Cardiac septum (tissue), 1 donor: ENCODE measurements around the gene ERBB3. TPM values are rescaled to one million over a fixed set of nuclear protein-coding genes. Genes with fewer than 3 reads are reported as not detected.
A peak's percentile ranks its signal among the peaks of the same experiment; 100 is the strongest.
"Not testable (repeated sequence)": the region's sequence is repeated elsewhere in the genome, so short reads cannot be mapped to it uniquely, and the experiment has no call there.

Experiments
- DNase-seq: peaks from one replicate; pipeline ENCODE4 v3.0.0-alpha.2; 2020; ENCODE audit warnings: low spot score
- intact Hi-C: fragments of 100-400 bp; cut with DNase I; formaldehyde crosslinking; loops from one replicate; pipeline ENCODE4 v1.14.0; 2022
- total RNA-seq: library from RNA; stranded (reverse); fragmentation: NEBNext Ultra II Directional; extraction: Animal tissue kit (Norgen Biotek cat#: 25700); gene quantifications from one replicate; pipeline ENCODE4 v1.2.1, GENCODE V29; 2021
- donor health status: DM: no; HTN: no; CAD: no.

The ERBB3 gene
- total RNA-seq, 1 donor from 2014 or later: 1.5 TPM

DNA sequence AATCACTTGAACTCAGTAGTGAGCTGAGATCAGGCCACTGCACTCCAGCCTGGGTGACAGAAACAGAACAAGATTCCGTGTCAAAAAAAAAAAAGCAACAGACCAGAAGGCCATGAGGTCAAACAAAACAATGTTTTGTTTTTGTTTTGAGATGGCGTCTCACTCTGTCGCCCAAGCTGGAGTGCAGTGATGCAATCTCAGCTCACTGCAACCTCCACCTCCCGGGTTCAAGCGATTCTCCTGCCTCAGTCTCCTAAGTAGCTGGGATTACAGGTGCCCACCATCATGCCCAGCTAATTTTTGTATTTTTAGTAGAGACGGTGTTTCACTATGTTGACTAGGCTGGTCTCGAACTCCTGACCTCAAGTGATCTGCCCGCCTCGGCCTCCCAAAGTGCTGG is 2.0 kb upstream of the ERBB3 start:
- intact Hi-C loops, DNase-seq: not testable (repeated sequence)

DNA sequence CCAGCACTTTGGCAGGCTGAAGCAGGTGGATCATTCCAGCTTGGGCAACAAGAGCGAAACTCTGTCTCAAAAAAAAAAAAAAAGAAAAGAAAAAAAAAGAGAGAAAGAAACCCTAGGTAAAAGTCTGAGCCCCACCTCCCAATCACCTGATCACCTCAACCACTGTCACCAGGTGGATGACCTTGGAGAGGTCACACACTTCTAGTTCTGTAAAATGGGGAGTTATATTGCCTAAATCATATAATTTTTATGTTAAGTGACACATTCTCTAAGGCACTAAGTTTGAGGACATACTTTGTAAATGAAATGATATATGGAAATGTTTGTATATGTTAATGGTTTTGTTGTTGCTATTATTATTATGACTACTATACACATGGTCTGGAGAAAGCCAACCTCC is 1.5 kb upstream of the ERBB3 start:
- intact Hi-C loops: no loop called here
- no peak for DNase-seq

DNA sequence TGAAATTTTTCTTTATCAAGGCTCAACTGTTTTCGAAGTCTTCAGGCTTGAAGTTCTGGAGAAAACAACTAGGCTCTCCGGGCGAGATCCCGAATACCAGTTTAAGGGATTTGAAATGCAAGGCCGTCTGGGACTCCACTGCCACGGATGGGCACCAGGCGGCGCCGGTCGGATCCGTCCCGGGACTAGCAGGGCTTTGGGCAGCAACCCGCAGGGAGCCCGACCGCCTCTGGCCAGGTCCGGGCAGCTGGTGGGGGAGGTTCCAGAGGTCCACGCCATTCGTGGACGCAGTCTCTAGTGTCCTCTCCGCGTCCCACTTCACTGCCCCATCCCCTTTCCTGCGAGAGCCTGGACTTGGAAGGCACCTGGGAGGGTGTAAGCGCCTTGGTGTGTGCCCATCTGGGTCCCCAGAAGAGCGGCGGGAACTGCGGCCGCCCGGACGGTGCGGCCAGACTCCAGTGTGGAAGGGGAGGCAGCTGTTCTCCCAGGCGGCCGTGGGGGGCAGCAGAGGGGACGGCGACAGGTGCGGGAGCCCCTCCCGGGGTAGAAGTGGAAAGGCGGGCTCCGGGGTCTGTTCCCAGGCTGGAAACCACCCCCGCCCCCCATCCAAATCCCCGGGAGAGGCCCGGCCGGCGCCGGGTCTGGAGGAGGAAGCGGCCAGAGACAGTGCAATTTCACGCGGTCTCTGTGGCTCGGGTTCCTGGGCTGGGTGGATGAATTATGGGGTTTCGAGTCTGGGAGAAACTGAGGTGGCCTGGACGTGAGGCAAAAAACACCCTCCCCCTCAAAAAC is 838 bp upstream of the ERBB3 start:
- intact Hi-C loops: no loop called here
- DNase-seq: peak; percentile 85

GRCh38 chr12:56080556-56081138 is 682 bp downstream of the ERBB3 start:
- intact Hi-C loops: no loop called here
- no peak for DNase-seq

DNA sequence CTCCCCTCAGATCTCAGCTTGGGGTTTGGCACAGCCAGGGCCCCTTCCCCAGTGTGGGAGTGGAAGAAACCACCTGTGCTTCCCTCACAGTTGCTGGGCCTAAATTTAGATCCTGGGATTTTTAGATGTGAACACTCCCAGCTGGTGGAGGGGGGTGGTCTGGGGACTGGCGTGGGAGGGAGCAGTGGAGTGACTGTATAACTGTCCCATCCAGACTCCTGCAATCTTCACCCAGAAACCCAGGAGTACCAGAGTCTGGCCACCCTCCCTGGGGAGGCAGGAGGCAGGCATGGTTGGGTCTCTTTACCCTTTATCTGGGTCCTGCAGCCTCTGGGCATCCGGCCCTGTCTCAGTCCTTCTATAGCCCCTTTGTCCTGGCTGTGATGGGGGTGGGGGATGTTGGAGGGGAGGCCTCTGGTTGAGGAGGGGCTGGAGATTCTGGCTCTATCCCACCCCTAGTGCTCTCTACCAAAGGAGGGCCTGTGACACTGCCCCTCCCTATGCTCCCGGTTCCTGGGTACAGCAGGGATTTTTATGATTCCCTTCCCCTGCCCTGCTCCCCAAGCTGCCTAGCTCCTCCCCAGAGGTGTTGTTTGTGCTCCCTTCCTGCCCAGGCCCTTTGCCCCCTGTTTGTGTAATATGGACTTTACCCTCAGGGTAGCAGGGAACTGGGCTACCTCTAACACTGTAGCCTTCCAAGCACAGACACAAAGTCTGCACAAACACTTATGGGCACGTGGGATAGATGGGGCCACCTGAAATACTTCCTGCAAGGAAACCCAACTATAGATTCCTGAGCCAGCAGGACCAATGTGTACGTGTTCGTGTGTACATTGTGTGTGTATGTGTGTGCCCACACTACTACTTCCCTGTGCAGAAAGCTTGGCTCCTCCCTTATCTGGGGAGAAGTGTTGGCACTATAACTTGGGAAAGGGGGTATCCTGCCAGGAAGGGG is 1.7 kb downstream of the ERBB3 start:
- DNase-seq: no peak
- intact Hi-C loops: no loop called here

DNA sequence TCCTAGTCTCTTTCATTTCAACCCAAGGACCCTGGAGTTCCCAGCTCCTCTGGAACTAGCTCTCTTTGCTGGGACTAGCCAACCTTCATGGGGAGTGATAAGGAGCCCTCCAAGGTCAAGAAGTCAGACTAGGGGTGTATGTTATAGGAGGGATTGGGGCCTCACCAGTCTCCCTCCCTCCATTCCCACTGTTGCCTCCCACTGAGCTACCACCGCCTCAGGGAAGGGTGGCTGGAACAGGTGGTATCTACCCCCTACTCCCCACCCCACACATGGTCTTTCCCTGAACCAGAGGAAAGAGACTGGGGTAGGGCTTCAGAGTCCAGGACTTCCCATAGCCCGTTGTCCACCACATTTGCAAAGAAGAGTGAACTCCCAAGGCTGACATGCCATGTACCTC is 2.4 kb downstream of the ERBB3 start:
- no peak for DNase-seq
- intact Hi-C loops: no loop called here

GRCh38 chr12:56082967-56083366 is 3.0 kb downstream of the ERBB3 start:
- DNase-seq: no peak
- intact Hi-C loops: no loop called here

- intact Hi-C loops: no loop called here
- no peak for DNase-seq
These were observed 5.1 kb downstream of the ERBB3 start for GRCh38 chr12:56084958-56085543.

DNA sequence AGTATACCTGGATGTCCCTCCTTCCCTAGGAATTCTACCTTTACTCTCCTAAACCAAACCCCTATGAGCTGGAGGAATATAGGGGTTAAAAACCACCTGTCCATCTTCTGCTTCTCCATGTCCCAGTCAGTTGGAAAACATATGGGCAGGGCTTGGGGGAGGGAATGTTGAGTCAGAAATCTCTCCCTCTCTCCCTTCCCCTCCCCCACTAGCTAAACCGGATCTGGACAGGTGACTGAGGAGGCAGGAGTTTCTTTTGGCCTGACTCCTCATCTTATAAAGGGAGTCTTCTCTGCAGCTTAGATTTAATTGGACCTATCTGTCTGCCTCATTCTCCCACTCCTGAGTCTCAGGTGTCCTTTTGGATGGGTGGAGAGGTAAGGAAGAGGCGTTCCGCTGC is 6.1 kb downstream of the ERBB3 start:
- intact Hi-C loops: no loop called here

DNA sequence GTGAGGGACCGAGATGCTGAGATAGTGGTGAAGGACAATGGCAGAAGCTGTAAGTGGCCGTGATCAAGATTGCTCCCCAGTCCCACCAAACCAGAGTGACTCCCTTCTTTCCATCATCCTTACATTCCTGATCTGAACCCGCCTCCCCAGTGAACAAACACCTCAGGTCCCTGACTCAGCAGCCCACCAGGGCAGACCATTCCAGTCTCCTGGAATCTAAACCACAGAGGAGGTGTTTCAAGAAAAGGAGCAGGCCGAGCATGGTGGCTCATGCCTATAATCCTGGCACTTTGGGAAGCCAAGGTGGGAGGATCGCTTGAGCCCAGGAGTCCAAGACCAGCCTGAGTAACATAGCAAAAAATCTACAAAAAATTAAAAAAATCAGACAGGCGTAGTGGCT is 6.6 kb downstream of the ERBB3 start:
- no peak for DNase-seq
- intact Hi-C loops: no loop called here

More for the DNA sequence above, 6.1 kb downstream of the ERBB3 start:
- no peak for DNase-seq

DNA sequence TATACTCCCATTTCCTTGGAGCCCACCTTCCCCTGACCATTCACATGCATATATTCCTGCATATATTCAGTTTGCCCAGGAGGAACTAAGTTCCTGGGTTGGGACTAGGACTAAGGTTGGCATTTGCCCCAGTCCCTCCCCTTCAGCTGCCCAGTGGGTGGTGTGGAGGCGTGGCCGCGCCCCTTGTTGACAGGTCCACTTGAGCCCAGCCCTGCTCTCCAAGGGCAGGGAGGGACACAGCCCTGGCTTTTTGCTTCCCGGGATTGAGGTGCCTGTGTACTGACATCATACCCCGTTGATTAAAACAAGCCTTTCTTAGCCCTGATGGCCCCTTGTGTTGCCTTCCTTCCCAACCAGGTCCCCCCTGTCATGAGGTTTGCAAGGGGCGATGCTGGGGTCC is 7.3 kb downstream of the ERBB3 start:
- DNase-seq: peak; percentile 86
- intact Hi-C loops: no loop called here

GRCh38 chr12:56097738-56098137 is 17.8 kb downstream of the ERBB3 start:
- intact Hi-C loops: no loop called here
- no peak for DNase-seq

DNA sequence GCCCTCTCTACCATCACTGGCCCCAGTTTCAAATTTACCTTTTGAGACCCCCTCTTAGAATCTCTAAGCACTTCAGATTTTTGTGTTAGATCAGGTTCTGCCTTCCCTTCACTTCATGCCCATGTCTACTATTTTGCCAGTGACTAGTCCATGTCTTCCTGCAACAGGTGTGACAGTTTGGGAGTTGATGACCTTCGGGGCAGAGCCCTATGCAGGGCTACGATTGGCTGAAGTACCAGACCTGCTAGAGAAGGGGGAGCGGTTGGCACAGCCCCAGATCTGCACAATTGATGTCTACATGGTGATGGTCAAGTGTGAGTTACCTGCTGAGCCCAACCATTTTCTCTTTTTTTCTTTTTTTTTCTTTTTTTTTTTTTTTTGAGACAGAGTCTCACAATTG is 18.6 kb downstream of the ERBB3 start:
- intact Hi-C loops: no loop called here
- DNase-seq: no peak

DNA sequence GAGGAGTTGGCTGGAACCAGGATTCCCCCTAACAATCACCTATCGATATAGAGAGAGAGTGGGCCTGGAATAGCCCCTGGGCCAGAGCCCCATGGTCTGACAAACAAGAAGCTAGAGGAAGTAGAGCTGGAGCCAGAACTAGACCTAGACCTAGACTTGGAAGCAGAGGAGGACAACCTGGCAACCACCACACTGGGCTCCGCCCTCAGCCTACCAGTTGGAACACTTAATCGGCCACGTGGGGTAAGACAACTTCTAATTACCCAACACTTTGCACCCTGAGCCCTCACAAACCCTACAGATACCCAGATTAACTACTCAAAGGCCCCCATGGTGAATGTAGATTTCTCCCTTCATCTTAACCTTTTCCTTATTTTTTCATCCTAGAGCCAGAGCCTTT is 19.8 kb downstream of the ERBB3 start:
- DNase-seq: no peak
- intact Hi-C loops: loop anchor here (5.0 kb wide), 1 partner anchor 92 kb away; no protein-coding TSS in a partner anchor

DNA sequence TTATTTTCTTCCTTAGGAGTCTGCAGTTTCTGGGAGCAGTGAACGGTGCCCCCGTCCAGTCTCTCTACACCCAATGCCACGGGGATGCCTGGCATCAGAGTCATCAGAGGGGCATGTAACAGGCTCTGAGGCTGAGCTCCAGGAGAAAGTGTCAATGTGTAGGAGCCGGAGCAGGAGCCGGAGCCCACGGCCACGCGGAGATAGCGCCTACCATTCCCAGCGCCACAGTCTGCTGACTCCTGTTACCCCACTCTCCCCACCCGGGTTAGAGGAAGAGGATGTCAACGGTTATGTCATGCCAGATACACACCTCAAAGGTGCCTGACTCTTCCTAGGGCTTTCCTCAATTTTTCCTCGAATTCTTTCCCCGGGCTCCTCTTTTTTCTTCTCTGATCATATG is 21.1 kb downstream of the ERBB3 start:
- intact Hi-C loops: loop anchor here (5.0 kb wide), 1 partner anchor 94 kb away; no protein-coding TSS in a partner anchor
- DNase-seq: no peak

GRCh38 chr12:56102683-56103065 is 22.7 kb downstream of the ERBB3 start:
- intact Hi-C loops: loop anchor here (5.0 kb wide), 1 partner anchor 95 kb away; no protein-coding TSS in a partner anchor
- DNase-seq: no peak

DNA sequence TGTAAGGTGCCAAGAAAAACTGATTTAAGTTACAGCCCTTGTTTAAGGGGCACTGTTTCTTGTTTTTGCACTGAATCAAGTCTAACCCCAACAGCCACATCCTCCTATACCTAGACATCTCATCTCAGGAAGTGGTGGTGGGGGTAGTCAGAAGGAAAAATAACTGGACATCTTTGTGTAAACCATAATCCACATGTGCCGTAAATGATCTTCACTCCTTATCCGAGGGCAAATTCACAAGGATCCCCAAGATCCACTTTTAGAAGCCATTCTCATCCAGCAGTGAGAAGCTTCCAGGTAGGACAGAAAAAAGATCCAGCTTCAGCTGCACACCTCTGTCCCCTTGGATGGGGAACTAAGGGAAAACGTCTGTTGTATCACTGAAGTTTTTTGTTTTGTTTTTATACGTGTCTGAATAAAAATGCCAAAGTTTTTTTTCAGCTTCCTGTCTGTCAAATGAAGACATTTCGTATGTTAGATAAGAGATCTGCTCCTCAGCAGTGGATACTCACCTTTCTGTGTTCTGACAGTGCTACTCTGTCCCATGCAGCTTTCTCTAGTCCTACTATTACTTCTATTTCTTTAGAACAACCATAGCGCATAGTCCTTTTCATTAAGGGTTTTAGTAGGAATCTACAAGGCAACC is 23.2 kb downstream of the ERBB3 start:
- intact Hi-C loops: loop anchor here (5.0 kb wide), 1 partner anchor 96 kb away; no protein-coding TSS in a partner anchor
- no peak for DNase-seq

- intact Hi-C loops: loop anchor here (1.0 to 5.0 kb wide), 3 partner anchors 13 to 96 kb away; partner anchors contain the start of genes RPL41 and RPS26
- no peak for DNase-seq
These were observed 23.8 kb downstream of the ERBB3 start for GRCh38 chr12:56103823-56104108.

- intact Hi-C loops: loop anchor here (1.0 to 5.0 kb wide), 3 partner anchors 12 to 97 kb away; partner anchors contain the start of genes RPL41 and RPS26
- DNase-seq: peak; percentile 99
These were observed 24.3 kb downstream of the ERBB3 start, which contains the start of gene PA2G4 for GRCh38 chr12:56104109-56104814. Gene PA2G4, plus strand, starts transcription at chr12:56104559. Its CDS starts 179 bp downstream, at chr12:56104738.
